Neutrophil (primary cell): ENCODE results near the gene TMC2.

ENCODE experiments used
- H3K27ac ChIP-seq: fragments of 200-600 bp; sonication (generic); 2 replicates; pipeline ENCODE4 v1.5.1; 2016; ENCODE audit warnings: mild to moderate bottlenecking, moderate library complexity
- H3K27me3 ChIP-seq: fragments of 200-600 bp; sonication (generic); 2 replicates; pipeline ENCODE4 v1.6.0; 2016; ENCODE audit warnings: mild to moderate bottlenecking
- H3K36me3 ChIP-seq: fragments of 200-600 bp; sonication (generic); 2 replicates; pipeline ENCODE4 v1.5.1; 2017
- H3K4me1 ChIP-seq, 2 experiments: fragments of 200-600 bp in 1 of 2; sonication (generic) in 1 of 2; 1 replicate in 1 of 2; 2 replicates in 1 of 2; pipeline versions ENCODE4 v1.5.1 to v1.6.1; 2013 to 2016; ENCODE audit warnings: low read depth in 1 of 2, low read length in 1 of 2, mild to moderate bottlenecking in 1 of 2, moderate library complexity in 1 of 2; ENCODE audit not compliant: control insufficient read depth in 1 of 2, insufficient read depth in 1 of 2
- H3K4me3 ChIP-seq, 2 experiments: fragments of 200-600 bp in 1 of 2; sonication (generic) in 1 of 2; 1 replicate in 1 of 2; 2 replicates in 1 of 2; pipeline ENCODE4 v1.5.1; 2013 to 2016; ENCODE audit warnings: low read depth in 1 of 2, low read length in 1 of 2, mild to moderate bottlenecking in 1 of 2, moderate library complexity in 1 of 2
- H3K9me3 ChIP-seq: fragments of 200-600 bp; sonication (generic); 2 replicates; pipeline ENCODE4 v1.5.1; 2016
- CTCF ChIP-seq: fragments of 200-600 bp; sonication (generic); IDR thresholded peaks from 2 replicates; pipeline ENCODE4 v1.5.1; 2016; ENCODE audit warnings: antibody characterized with exemption

TMC2 gene

GRCh38 chr20:2508631-2509467 is 27.5 kb upstream of the TMC2 start, which contains the start of gene ZNF343:
Gene ZNF343 (minus strand): TSS chr20:2508915. CDS start chr20:2493895, 15,020 bp downstream.
- Histone ChIP-seq H3K27me3 (peaks cover 28% of the 10 kb centered on the region), H3K36me3 (no peaks in the 10 kb centered on the region), H3K9me3 (no peaks in the 10 kb centered on the region), H3K4me1 (peaks cover 13 to 14% of the 10 kb centered on the region in 2 experiments), H3K27ac (peak within 1 kb of the TSS; percentile 75), H3K4me3 (peak within 1 kb of the TSS; percentile 82 to 96)
- peak; percentile 14 for TF ChIP-seq CTCF

GRCh38 chr20:2509468-2509781 is 26.9 kb upstream of the TMC2 start:
- Histone ChIP-seq H3K27ac (peak overlapping the region; percentile 75), H3K27me3 (peaks cover 28% of the 10 kb centered on the region), H3K4me3 (peak overlapping the region; percentile 82 to 96), H3K4me1 (peaks cover 13 to 17% of the 10 kb centered on the region in 2 experiments), H3K9me3 (no peaks in the 10 kb centered on the region), H3K36me3 (no peaks in the 10 kb centered on the region)
- TF ChIP-seq CTCF = no peak

- TF ChIP-seq CTCF = no peak
- no peak overlapping the region for H3K4me3 ChIP-seq
Measured at GRCh38 chr20:2509794-2510193, 26.6 kb upstream of the TMC2 start.

GRCh38 chr20:2515203-2515602 is 21.2 kb upstream of the TMC2 start:
- H3K9me3 ChIP-seq = no peaks in the 10 kb centered on the region
- no peak overlapping the region for H3K27ac ChIP-seq
- H3K4me3 ChIP-seq = no peak overlapping the region
- H3K36me3 ChIP-seq = no peaks in the 10 kb centered on the region
- peaks cover 4 to 7% of the 10 kb centered on the region in 2 experiments for H3K4me1 ChIP-seq
- TF ChIP-seq CTCF = no peak
- peaks cover 49% of the 10 kb centered on the region for H3K27me3 ChIP-seq

More at GRCh38 chr20:2509794-2510193, 26.6 kb upstream of the TMC2 start:
- no peaks in the 10 kb centered on the region for H3K9me3 ChIP-seq
- H3K4me1 ChIP-seq = peaks cover 17 to 21% of the 10 kb centered on the region in 2 experiments
- peaks cover 28% of the 10 kb centered on the region for H3K27me3 ChIP-seq
- no peak overlapping the region for H3K27ac ChIP-seq
- H3K36me3 ChIP-seq = no peaks in the 10 kb centered on the region

- H3K27me3 ChIP-seq = peaks cover 55% of the 10 kb centered on the region
- H3K27ac ChIP-seq = no peak overlapping the region
- H3K9me3 ChIP-seq = no peaks in the 10 kb centered on the region
- no peaks in the 10 kb centered on the region for H3K36me3 ChIP-seq
- peaks cover 4 to 7% of the 10 kb centered on the region in 2 experiments for H3K4me1 ChIP-seq
- no peak for TF ChIP-seq CTCF
- no peak overlapping the region for H3K4me3 ChIP-seq
Measured at GRCh38 chr20:2516399-2516798, 20.0 kb upstream of the TMC2 start.
